GM12891 (cell line): ENCODE results near the gene NFKBIB.

ENCODE experiments used
- PAX5 ChIP-seq: IDR thresholded peaks from 2 replicates; pipeline ENCODE4 v1.6.1; 2011; ENCODE audit warnings: low read length, moderate library complexity, mild to moderate bottlenecking; ENCODE audit not compliant: insufficient read depth, severe bottlenecking
- POLR2A ChIP-seq: IDR thresholded peaks from 2 replicates; pipeline ENCODE4 v1.6.1; 2011; ENCODE audit warnings: low read depth, low read length, control low read depth
- POLR2AphosphoS5 ChIP-seq: IDR thresholded peaks from 2 replicates; pipeline ENCODE4 v1.6.1; 2011; ENCODE audit warnings: low read depth, low read length, control low read depth

- TF ChIP-seq POLR2AphosphoS5 (no peak), POLR2A (no peak), PAX5 (no peak)
Measured at GRCh38 chr19:38915329-38916321, 15.9 kb downstream of the NFKBIB start.
